ENCODE data around the gene PTPRG. TPM values are rescaled to one million over a fixed set of nuclear protein-coding genes. Genes with fewer than 3 reads are reported as not detected.

The PTPRG gene
- total RNA-seq, 6 experiments from 2014 or later: 29.4 to 34.7 (median 32.7) TPM

- Mint-ChIP-seq H3K27ac (no peak overlapping the region), H3K9me3 (peaks cover 11% of the 10 kb centered on the region), H3K4me1 (ENCODE audit: low read depth) (peaks cover 33% of the 10 kb centered on the region), H3K4me3 (no peak overlapping the region), H3K27me3 (ENCODE audit: insufficient read depth) (no peaks in the 10 kb centered on the region; the same call in 1 of the 2 replicates), H3K36me3 (ENCODE audit: low read depth) (peaks cover 28% of the 10 kb centered on the region)
- TF ChIP-seq, protein P1, sequence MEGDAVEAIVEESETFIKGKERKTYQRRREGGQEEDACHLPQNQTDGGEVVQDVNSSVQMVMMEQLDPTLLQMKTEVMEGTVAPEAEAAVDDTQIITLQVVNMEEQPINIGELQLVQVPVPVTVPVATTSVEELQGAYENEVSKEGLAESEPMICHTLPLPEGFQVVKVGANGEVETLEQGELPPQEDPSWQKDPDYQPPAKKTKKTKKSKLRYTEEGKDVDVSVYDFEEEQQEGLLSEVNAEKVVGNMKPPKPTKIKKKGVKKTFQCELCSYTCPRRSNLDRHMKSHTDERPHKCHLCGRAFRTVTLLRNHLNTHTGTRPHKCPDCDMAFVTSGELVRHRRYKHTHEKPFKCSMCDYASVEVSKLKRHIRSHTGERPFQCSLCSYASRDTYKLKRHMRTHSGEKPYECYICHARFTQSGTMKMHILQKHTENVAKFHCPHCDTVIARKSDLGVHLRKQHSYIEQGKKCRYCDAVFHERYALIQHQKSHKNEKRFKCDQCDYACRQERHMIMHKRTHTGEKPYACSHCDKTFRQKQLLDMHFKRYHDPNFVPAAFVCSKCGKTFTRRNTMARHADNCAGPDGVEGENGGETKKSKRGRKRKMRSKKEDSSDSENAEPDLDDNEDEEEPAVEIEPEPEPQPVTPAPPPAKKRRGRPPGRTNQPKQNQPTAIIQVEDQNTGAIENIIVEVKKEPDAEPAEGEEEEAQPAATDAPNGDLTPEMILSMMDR (IDR thresholded peaks at IDR 0.05): no peak
- DNase-seq: no peak
These were observed 83.8 kb downstream of the PTPRG start for GRCh38 chr3:61645148-61645547.

DNA sequence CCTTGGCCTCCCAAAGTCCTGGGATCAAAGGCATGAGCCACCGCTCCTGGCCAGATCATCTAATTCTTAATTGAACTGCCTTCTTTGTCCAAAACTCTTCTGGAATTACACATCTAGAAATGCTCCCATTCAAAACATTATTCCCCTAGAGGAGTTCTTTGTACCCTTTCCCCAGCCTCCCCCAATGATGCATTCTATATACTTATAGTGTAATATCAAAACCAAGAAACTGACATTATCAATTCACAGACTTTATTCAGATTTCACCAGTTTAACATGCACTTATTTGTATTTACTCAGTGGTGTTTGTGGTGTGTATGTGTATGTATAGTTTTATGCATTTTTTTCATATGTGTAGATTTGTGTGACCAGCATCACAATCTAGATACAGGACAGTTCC lies 85.0 kb downstream of the PTPRG start:
- Mint-ChIP-seq H3K27ac (no peak overlapping the region), H3K36me3 (ENCODE audit: low read depth) (peaks cover 24% of the 10 kb centered on the region; the same call in 1 of the 2 replicates), H3K27me3 (ENCODE audit: insufficient read depth) (no peaks in the 10 kb centered on the region; the same call in 1 of the 2 replicates), H3K4me1 (ENCODE audit: low read depth) (peaks cover 37% of the 10 kb centered on the region), H3K9me3 (peaks cover 11% of the 10 kb centered on the region), H3K4me3 (no peak overlapping the region)
- no peak for DNase-seq
- TF ChIP-seq, protein P1 (IDR thresholded peaks at IDR 0.05): no peak

DNA sequence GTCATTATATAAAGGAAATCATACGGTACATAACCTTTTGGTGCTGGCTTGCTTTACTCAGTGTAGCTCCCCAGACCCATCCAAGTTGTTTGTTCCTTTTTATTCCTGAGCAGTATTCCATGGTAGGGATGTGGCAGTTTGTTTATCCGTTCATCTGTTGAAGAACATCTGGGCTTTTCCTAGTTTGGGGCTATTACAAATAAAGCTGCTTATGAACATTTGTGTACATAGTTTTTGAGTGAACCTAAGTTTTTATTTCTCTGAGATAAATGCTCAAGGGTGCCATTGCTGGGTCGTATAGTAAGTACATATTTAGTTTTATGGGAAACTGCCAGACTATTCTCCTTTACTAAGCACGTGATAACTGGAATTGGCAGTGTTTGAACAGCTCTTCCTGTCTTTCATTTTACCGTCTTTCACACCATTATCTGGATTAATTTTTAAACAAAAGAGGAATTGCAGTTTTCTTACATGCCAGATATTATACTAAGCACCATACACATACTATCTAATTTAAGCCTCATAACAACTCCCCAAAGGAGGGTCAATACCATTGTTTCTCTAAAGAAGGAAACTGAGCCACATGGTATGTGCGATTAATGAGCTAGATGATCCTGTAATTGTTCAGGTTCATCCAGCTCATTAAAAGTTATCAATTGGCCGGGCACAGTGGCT lies 85.6 kb downstream of the PTPRG start:
- no peak for DNase-seq
- Mint-ChIP-seq H3K27ac (peak overlapping the region; percentile 16; the same call in 1 of the 2 replicates), H3K4me3 (no peak overlapping the region), H3K9me3 (peaks cover 11% of the 10 kb centered on the region), H3K4me1 (ENCODE audit: low read depth) (peaks cover 37% of the 10 kb centered on the region), H3K36me3 (ENCODE audit: low read depth) (peaks cover 24% of the 10 kb centered on the region; the same call in 1 of the 2 replicates), H3K27me3 (ENCODE audit: insufficient read depth) (no peaks in the 10 kb centered on the region; the same call in 1 of the 2 replicates)
- TF ChIP-seq, protein P1 (IDR thresholded peaks at IDR 0.05): no peak

- no peak for DNase-seq
- peaks cover 19% of the 10 kb centered on the region; the same call in 1 of the 2 replicates for H3K36me3 Mint-ChIP-seq (ENCODE audit: low read depth)
- TF ChIP-seq, protein P1 (IDR thresholded peaks at IDR 0.05): no peak
These were observed 87.1 kb downstream of the PTPRG start for GRCh38 chr3:61648481-61648880.

DNA sequence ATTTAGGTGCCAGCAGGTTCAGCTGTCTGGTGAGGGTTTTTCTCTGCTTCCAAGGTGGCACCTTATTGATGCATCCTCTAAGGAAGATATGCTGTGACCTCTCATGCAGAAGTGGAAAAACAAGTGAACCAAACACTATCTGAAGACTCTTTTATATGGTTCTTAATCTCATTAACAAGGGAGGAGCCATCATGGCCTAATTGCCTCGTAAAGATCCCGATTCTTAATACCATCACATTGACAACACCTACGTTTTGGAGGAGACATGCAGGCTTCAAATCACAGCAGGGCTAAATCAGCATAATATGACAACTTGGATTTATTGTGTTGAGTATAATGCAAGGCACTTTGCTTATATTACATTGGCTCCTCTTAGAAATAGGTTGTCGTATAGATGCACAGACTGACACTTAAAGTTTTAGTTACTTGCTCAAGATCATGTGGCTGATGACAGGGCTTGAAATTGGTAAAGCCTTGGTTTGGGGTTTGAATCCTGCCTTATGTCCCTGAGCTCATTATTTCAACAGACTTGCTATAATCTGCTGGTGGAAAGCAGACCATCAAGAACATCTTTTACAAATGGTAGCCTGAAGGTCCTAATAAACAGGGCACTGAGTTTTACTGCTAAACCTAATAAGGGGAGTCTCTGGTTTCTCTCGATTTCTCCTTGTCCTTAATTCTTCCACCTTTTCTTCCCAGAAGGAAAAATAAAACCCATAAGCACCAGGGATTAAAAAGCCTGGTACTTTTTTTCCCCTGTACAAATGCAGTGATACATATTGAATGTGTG lies 88.2 kb downstream of the PTPRG start:
- H3K27ac Mint-ChIP-seq: peak overlapping the region; percentile 65
- H3K9me3 Mint-ChIP-seq: peaks cover 11% of the 10 kb centered on the region
- TF ChIP-seq, protein P1 (IDR thresholded peaks at IDR 0.05): no peak
- H3K27me3 Mint-ChIP-seq (ENCODE audit: insufficient read depth): peaks cover 4% of the 10 kb centered on the region
- H3K4me3 Mint-ChIP-seq: no peak overlapping the region
- H3K36me3 Mint-ChIP-seq (ENCODE audit: low read depth): peaks cover 11% of the 10 kb centered on the region; the same call in 1 of the 2 replicates
- DNase-seq: no peak
- peaks cover 28% of the 10 kb centered on the region for H3K4me1 Mint-ChIP-seq (ENCODE audit: low read depth)

More at GRCh38 chr3:61648481-61648880, 87.1 kb downstream of the PTPRG start:
- no peak overlapping the region for H3K27ac Mint-ChIP-seq
- H3K27me3 Mint-ChIP-seq (ENCODE audit: insufficient read depth): peaks cover under 1% of the 10 kb centered on the region
- H3K4me1 Mint-ChIP-seq (ENCODE audit: low read depth): peaks cover 29% of the 10 kb centered on the region
- peaks cover 11% of the 10 kb centered on the region for H3K9me3 Mint-ChIP-seq
- no peak overlapping the region for H3K4me3 Mint-ChIP-seq
